ENCODE results near the gene CAMK1. TPM values are rescaled to one million over a fixed set of nuclear protein-coding genes. Genes with fewer than 3 reads are reported as not detected.
A peak's percentile ranks its signal among the peaks of the same experiment; 100 is the strongest.

CAMK1 gene
- total and polyA plus RNA-seq, 9 of the 15 experiments (the other 6 are each of a cell fraction or from before 2014, with no cell fraction given), result 0.23 to 10.7 (median 6.0) TPM

GRCh38 chr3:9793161-9793781 lies 23.5 kb upstream of the CAMK1 start (continued):
- no peak for TF ChIP-seq HNRNPK (IDR thresholded peaks at IDR 0.05; ENCODE audit: low read depth, low read length, poor library complexity, severe bottlenecking)
- 0 out of 2 replicates have a peak, but pooled peaks have one; percentile 35 for TF ChIP-seq NCOR1 (IDR thresholded peaks at IDR 0.05)
- TF ChIP-seq ZNF584 (CRISPR knock-in tag; IDR thresholded peaks at IDR 0.05; ENCODE audit: low read depth), result no peak
- no peak for TF ChIP-seq ASH1L (IDR thresholded peaks at IDR 0.05; ENCODE audit: borderline replicate concordance, low read depth, partially characterized antibody)
- no peak for TF ChIP-seq CBX2 (IDR thresholded peaks at IDR 0.05; ENCODE audit: insufficient read depth, low read length, poor library complexity, severe bottlenecking)
- TF ChIP-seq HDAC8 (tag; IDR thresholded peaks at IDR 0.05), result no peak
- TF ChIP-seq GATAD2A (IDR thresholded peaks at IDR 0.05), result 0 out of 2 replicates have a peak, but pooled peaks have one; percentile 37
- peak; percentile 23 for TF ChIP-seq TFAP4 (CRISPR knock-in tag; IDR thresholded peaks at IDR 0.05; ENCODE audit: borderline replicate concordance)
- TF ChIP-seq, protein P1, sequence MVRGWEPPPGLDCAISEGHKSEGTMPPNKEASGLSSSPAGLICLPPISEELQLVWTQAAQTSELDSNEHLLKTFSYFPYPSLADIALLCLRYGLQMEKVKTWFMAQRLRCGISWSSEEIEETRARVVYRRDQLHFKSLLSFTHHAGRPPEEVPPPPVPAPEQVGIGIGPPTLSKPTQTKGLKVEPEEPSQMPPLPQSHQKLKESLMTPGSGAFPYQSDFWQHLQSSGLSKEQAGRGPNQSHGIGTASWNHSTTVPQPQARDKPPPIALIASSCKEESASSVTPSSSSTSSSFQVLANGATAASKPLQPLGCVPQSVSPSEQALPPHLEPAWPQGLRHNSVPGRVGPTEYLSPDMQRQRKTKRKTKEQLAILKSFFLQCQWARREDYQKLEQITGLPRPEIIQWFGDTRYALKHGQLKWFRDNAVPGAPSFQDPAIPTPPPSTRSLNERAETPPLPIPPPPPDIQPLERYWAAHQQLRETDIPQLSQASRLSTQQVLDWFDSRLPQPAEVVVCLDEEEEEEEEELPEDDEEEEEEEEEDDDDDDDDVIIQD (CRISPR knock-in tag; IDR thresholded peaks at IDR 0.05), result no peak
- no peak for TF ChIP-seq TARDBP (IDR thresholded peaks at IDR 0.05)
- TF ChIP-seq HMG20B (CRISPR knock-in tag; IDR thresholded peaks at IDR 0.05), result no peak
- peak; percentile 91 for TF ChIP-seq AFF4 (CRISPR knock-in tag; IDR thresholded peaks at IDR 0.05)
- TF ChIP-seq TAF1 (IDR thresholded peaks at IDR 0.05; ENCODE audit: control insufficient read depth, extremely low read depth, insufficient read depth, low read length, severe bottlenecking), result no peak
- TF ChIP-seq SRSF1 (IDR thresholded peaks at IDR 0.05; ENCODE audit: low read depth, low read length), result no peak
- peak; percentile 71; the same call in 1 of the 2 replicates for TF ChIP-seq ZNF12 (CRISPR knock-in tag; IDR thresholded peaks at IDR 0.05)
- no peak for TF ChIP-seq CCNT2 (IDR thresholded peaks at IDR 0.05; ENCODE audit: borderline replicate concordance, extremely low read depth, insufficient read length, low read depth, low read length)
- TF ChIP-seq FOXK2 (conservative IDR thresholded peaks at IDR 0.05 in 1 of 2, IDR thresholded peaks at IDR 0.05 in 1 of 2; ENCODE audit: low read depth in 2 of 2), result no peak
- no peak for TF ChIP-seq HDAC2 (IDR thresholded peaks at IDR 0.05)
- no peak for TF ChIP-seq SP2 (IDR thresholded peaks at IDR 0.05; ENCODE audit: extremely low read depth, low read depth, low read length, poor library complexity, severe bottlenecking)
- no peak for TF ChIP-seq HCFC1 (IDR thresholded peaks at IDR 0.05; ENCODE audit: low read depth, low read length)
- no peak for TF ChIP-seq SP1 (CRISPR knock-in tag; IDR thresholded peaks at IDR 0.05)
- no peak for TF ChIP-seq ZNF76 (CRISPR knock-in tag; IDR thresholded peaks at IDR 0.05; ENCODE audit: borderline replicate concordance)
